Testis (tissue), 2 donors: Measurements from ENCODE around the gene CD7.

Experiments used
- POLR2A ChIP-seq: fragments of 450-650 bp; IDR thresholded peaks from one replicate; pipeline ENCODE4 v1.6.1; 2017; ENCODE audit warnings: antibody characterized with exemption, mild to moderate bottlenecking, moderate library complexity
- TF ChIP-seq, protein P1 (sequence below), 3 experiments: fragments of 450-650 bp in 2 of 3; fragments of 200-600 bp in 1 of 3; sonication (generic) in 1 of 3; IDR thresholded peaks; one replicate each; pipeline ENCODE4 v1.5.1; 2016 to 2019; ENCODE audit warnings: antibody characterized with exemption in 3 of 3, mild to moderate bottlenecking in 2 of 3, moderate library complexity in 1 of 3

DNA sequence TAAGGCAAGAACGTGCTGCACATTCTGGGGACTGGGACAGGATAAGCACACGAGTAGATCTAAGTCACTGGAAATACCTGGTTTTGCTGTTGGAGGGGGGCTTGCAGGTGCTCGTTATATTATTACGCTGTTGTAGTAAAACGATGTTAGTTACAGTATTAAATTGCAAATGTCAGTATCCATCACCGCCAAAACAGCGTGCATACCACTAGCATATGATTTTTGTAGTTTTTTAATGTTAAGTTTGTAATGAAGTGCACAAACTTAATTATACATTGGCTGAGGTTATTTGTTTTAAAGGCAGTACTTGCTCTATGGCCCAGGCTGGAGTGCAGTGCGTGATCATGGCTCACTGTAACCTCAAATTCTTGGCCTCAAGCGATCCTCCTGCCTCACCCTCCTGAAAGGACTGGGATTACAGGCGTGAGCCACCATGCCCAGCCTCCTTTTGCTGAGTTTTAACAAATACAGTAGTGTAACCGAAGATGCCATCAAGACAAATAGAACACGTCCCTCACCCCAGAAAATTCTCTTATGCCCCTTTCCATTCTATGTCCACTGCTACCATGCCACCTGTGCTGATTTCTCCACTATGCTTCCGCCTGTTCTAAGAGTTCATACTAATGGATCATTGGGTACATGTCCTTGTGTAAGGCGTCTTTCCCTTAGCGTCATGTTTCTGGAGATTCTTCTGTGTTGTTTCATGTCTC, 23.2 kb downstream of the CD7 start:
- TF ChIP-seq POLR2A: no peak
- TF ChIP-seq, protein P1, sequence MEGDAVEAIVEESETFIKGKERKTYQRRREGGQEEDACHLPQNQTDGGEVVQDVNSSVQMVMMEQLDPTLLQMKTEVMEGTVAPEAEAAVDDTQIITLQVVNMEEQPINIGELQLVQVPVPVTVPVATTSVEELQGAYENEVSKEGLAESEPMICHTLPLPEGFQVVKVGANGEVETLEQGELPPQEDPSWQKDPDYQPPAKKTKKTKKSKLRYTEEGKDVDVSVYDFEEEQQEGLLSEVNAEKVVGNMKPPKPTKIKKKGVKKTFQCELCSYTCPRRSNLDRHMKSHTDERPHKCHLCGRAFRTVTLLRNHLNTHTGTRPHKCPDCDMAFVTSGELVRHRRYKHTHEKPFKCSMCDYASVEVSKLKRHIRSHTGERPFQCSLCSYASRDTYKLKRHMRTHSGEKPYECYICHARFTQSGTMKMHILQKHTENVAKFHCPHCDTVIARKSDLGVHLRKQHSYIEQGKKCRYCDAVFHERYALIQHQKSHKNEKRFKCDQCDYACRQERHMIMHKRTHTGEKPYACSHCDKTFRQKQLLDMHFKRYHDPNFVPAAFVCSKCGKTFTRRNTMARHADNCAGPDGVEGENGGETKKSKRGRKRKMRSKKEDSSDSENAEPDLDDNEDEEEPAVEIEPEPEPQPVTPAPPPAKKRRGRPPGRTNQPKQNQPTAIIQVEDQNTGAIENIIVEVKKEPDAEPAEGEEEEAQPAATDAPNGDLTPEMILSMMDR (IDR thresholded peaks at IDR 0.05): no peak
